Neural cell (in vitro differentiated cells): ENCODE measurements around the gene LRRC71. TPM values are rescaled to one million over a fixed set of nuclear protein-coding genes. Genes with fewer than 3 reads are reported as not detected.

ENCODE experiments used
- H2AFZ ChIP-seq: fragments of 200-600, 300-800 bp; sonication (generic), shearing (Covaris generic); 2 replicates; pipeline ENCODE4 v1.6.0; 2014; ENCODE audit warnings: low read depth, mild to moderate bottlenecking, antibody characterized with exemption, low read length, moderate library complexity
- H3F3A ChIP-seq: fragments of 200-600 bp; shearing (Covaris generic); 2 replicates; pipeline ENCODE4 v1.6.1; 2016; ENCODE audit warnings: mild to moderate bottlenecking, moderate library complexity, mixed read lengths, antibody characterized with exemption, low read length; ENCODE audit not compliant: insufficient read depth, poor library complexity, severe bottlenecking
- H3K27ac ChIP-seq: fragments of 200-600, 300-800 bp; sonication (generic), shearing (Covaris generic); 2 replicates; pipeline ENCODE4 v1.5.1; 2014; ENCODE audit warnings: mild to moderate bottlenecking, low read length, moderate library complexity
- H3K27me3 ChIP-seq: fragments of 300-800, 200-600 bp; sonication (generic), shearing (Covaris generic); 2 replicates; pipeline ENCODE4 v1.6.0; 2014; ENCODE audit warnings: mild to moderate bottlenecking, low read depth, low read length, moderate library complexity; ENCODE audit not compliant: insufficient read depth
- H3K36me3 ChIP-seq: fragments of 300-800, 200-600 bp; sonication (generic), shearing (Covaris generic); 2 replicates; pipeline ENCODE4 v1.5.1; 2014; ENCODE audit warnings: mild to moderate bottlenecking, antibody characterized with exemption, low read length, moderate library complexity; ENCODE audit not compliant: insufficient read depth
- H3K4me2 ChIP-seq: fragments of 300-800, 200-600 bp; sonication (generic), shearing (Covaris generic); 2 replicates; pipeline ENCODE4 v1.6.0; 2014; ENCODE audit warnings: mild to moderate bottlenecking, low read length
- H3K4me3 ChIP-seq: fragments of 300-800, 200-600 bp; sonication (generic), shearing (Covaris generic); 2 replicates; pipeline ENCODE4 v1.5.1; 2014; ENCODE audit warnings: mild to moderate bottlenecking, low read length, moderate library complexity
- H3K79me2 ChIP-seq: fragments of 200-600 bp; shearing (Covaris generic); replicated peaks from 2 replicates; pipeline ENCODE4 v1.6.0; 2014; ENCODE audit warnings: mild to moderate bottlenecking, low read length, moderate library complexity; ENCODE audit not compliant: insufficient read depth
- H3K9ac ChIP-seq: fragments of 300-800, 200-600 bp; sonication (generic), shearing (Covaris generic); 2 replicates; pipeline ENCODE4 v1.6.1; 2016; ENCODE audit warnings: mild to moderate bottlenecking, low read length, mixed read lengths
- H3K9me2 ChIP-seq: fragments of 200-600 bp; shearing (Covaris generic); 2 replicates; pipeline ENCODE4 v1.6.1; 2016; ENCODE audit warnings: mild to moderate bottlenecking, low read length, mixed read lengths; ENCODE audit not compliant: insufficient read depth
- H3K9me3 ChIP-seq: fragments of 200-600, 300-800 bp; sonication (generic), shearing (Covaris generic); 2 replicates; pipeline ENCODE4 v1.6.1; 2016; ENCODE audit warnings: mild to moderate bottlenecking, mixed run types, low read length, moderate library complexity, mixed read lengths
- H4K20me1 ChIP-seq: fragments of 200-600 bp; shearing (Covaris generic); 2 replicates; pipeline ENCODE4 v1.6.1; 2016; ENCODE audit warnings: mild to moderate bottlenecking, mixed run types; ENCODE audit not compliant: insufficient read depth
- EZH2 ChIP-seq: fragments of 200-600, 300-800 bp; shearing (Covaris generic), sonication (generic); IDR thresholded peaks from 2 replicates; pipeline ENCODE4 v1.6.1; 2014; ENCODE audit warnings: antibody characterized with exemption, low read length, borderline replicate concordance, mild to moderate bottlenecking; ENCODE audit not compliant: insufficient read depth, poor library complexity, severe bottlenecking
- MXI1 ChIP-seq: fragments of 450-650 bp; conservative IDR thresholded peaks from 2 replicates; pipeline ENCODE4 v1.6.1; 2014; ENCODE audit warnings: antibody characterized with exemption, mild to moderate bottlenecking; ENCODE audit not compliant: poor library complexity, severe bottlenecking
- POLR2AphosphoS5 ChIP-seq: IDR thresholded peaks from 2 replicates; pipeline ENCODE4 v1.6.1; 2012
- RAD21 ChIP-seq: fragments of 450-650 bp; conservative IDR thresholded peaks from 2 replicates; pipeline ENCODE4 v1.6.1; 2014; ENCODE audit warnings: antibody characterized with exemption, mild to moderate bottlenecking, moderate library complexity
- SMC3 ChIP-seq: fragments of 450-650 bp; conservative IDR thresholded peaks from 2 replicates; pipeline ENCODE4 v1.6.1; 2014; ENCODE audit warnings: antibody characterized with exemption, mild to moderate bottlenecking, moderate library complexity; ENCODE audit not compliant: poor library complexity
- TAF1 ChIP-seq: IDR thresholded peaks from 2 replicates; pipeline ENCODE4 v1.6.1; 2012; ENCODE audit warnings: low read depth
- polyA plus RNA-seq: library from polyadenylated mRNA; depleted of rRNA; stranded (reverse); fragments of >200 nt; gene quantifications from 2 replicates; pipeline ENCODE4 v1.2.3, GENCODE V29; 2014
- TF ChIP-seq, protein P1 (sequence below): IDR thresholded peaks from 2 replicates; pipeline ENCODE4 v1.6.1; 2012; ENCODE audit warnings: borderline replicate concordance
- TF ChIP-seq, protein P2 (sequence below): fragments of 450-650 bp; IDR thresholded peaks from 2 replicates; pipeline ENCODE4 v1.5.1; 2014; ENCODE audit warnings: antibody characterized with exemption, mild to moderate bottlenecking, moderate library complexity; ENCODE audit not compliant: poor library complexity, severe bottlenecking

Gene LRRC71
- polyA plus RNA-seq, 1 donor from 2014 or later, result not detected

DNA sequence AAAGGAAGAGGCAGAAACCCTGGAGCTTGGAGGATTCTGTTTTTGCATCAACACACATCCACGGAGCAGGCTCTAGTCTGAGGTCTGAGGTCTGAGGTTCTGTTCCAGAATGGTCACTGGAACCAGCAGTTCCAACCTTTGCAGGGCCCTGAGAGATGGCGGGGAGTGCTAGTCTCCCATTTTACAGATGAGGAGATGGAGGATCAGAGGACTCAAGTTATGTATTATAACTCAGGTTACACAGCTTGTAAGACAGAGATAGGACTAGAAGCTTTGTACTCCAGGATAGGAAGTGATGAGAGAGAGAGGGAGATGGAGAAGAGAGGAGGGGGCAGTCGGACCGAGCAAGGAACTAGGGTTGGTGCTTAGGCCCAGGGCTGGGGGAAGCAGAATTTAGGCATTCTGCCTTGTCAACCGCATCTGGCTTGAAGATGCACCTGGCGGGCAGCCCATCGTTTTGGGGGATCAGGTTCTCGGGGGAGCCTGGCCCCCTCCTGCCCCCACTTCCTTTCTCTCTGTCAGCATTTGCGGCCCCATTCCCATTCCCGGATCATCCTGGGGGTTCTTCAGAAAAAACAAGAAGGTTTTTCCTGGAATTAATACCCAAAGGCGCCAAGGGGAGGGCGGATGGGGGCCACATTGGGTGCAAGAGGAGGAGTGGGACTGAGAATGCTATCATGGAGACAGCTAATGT lies 21.3 kb upstream of the LRRC71 start:
- no peak overlapping the region for H3K4me3 ChIP-seq
- H3K4me2 ChIP-seq, result no peak overlapping the region
- H3K9me3 ChIP-seq, result no peaks in the 10 kb centered on the region
- H3K9me2 ChIP-seq, result no peaks in the 10 kb centered on the region
- H4K20me1 ChIP-seq, result no peaks in the 10 kb centered on the region
- TF ChIP-seq TAF1 (no peak), EZH2 (no peak), SMC3 (no peak), MXI1 (no peak), POLR2AphosphoS5 (no peak), RAD21 (no peak)
- TF ChIP-seq, protein P1, sequence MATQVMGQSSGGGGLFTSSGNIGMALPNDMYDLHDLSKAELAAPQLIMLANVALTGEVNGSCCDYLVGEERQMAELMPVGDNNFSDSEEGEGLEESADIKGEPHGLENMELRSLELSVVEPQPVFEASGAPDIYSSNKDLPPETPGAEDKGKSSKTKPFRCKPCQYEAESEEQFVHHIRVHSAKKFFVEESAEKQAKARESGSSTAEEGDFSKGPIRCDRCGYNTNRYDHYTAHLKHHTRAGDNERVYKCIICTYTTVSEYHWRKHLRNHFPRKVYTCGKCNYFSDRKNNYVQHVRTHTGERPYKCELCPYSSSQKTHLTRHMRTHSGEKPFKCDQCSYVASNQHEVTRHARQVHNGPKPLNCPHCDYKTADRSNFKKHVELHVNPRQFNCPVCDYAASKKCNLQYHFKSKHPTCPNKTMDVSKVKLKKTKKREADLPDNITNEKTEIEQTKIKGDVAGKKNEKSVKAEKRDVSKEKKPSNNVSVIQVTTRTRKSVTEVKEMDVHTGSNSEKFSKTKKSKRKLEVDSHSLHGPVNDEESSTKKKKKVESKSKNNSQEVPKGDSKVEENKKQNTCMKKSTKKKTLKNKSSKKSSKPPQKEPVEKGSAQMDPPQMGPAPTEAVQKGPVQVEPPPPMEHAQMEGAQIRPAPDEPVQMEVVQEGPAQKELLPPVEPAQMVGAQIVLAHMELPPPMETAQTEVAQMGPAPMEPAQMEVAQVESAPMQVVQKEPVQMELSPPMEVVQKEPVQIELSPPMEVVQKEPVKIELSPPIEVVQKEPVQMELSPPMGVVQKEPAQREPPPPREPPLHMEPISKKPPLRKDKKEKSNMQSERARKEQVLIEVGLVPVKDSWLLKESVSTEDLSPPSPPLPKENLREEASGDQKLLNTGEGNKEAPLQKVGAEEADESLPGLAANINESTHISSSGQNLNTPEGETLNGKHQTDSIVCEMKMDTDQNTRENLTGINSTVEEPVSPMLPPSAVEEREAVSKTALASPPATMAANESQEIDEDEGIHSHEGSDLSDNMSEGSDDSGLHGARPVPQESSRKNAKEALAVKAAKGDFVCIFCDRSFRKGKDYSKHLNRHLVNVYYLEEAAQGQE, result no peak
- TF ChIP-seq, protein P2, sequence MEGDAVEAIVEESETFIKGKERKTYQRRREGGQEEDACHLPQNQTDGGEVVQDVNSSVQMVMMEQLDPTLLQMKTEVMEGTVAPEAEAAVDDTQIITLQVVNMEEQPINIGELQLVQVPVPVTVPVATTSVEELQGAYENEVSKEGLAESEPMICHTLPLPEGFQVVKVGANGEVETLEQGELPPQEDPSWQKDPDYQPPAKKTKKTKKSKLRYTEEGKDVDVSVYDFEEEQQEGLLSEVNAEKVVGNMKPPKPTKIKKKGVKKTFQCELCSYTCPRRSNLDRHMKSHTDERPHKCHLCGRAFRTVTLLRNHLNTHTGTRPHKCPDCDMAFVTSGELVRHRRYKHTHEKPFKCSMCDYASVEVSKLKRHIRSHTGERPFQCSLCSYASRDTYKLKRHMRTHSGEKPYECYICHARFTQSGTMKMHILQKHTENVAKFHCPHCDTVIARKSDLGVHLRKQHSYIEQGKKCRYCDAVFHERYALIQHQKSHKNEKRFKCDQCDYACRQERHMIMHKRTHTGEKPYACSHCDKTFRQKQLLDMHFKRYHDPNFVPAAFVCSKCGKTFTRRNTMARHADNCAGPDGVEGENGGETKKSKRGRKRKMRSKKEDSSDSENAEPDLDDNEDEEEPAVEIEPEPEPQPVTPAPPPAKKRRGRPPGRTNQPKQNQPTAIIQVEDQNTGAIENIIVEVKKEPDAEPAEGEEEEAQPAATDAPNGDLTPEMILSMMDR, result no peak
- H3K79me2 ChIP-seq, result no peaks in the 10 kb centered on the region
- H2AFZ ChIP-seq, result no peak overlapping the region
- no peaks in the 10 kb centered on the region for H3K36me3 ChIP-seq
- peaks cover 14% of the 10 kb centered on the region for H3K27me3 ChIP-seq
- H3K27ac ChIP-seq, result no peak overlapping the region
- no peak overlapping the region for H3K9ac ChIP-seq
- no peaks in the 10 kb centered on the region for H3F3A ChIP-seq

DNA sequence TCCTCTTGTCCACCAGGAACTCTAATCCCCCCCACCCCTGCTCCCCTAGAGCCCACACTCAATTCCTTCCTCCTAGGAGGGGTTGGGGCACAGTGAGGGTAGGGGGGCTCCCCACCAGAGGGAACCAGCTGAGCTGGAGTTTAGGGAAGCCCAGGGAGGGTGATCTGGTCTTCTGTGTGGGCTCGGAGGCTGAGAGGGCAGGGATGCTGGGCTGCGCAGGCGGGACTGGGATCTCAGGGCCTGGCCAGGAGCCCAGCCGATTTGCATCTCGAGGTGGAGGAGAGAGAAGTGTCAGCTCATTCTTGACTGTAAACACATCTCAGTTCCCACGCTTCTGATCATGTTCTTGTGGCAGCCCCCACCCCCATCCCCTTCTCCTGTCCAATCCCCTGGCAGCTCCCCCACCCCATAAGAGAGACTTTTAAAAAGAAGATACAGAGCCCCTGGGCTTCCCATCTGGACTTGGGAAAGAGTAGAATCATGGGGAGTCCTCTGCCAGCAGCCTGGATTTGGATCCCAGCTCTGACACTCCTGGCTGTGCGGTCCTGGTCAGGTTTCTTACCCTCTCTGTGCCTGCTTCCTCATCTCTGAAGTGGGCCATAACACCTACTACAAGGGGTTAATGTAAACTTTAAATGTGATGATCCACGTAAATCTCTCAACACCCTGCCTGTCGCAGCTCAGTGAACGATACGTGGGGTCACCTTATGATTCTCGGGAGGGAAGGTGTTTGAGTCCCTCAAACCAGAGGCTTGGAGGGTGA lies 20.3 kb upstream of the LRRC71 start:
- no peak overlapping the region for H2AFZ ChIP-seq

More for the DNA sequence above, 20.3 kb upstream of the LRRC71 start:
- no peaks in the 10 kb centered on the region for H3K9me2 ChIP-seq
- H3K9ac ChIP-seq, result no peak overlapping the region
- H3K27me3 ChIP-seq, result peaks cover 4% of the 10 kb centered on the region
- H3K4me3 ChIP-seq, result no peak overlapping the region
- no peaks in the 10 kb centered on the region for H3F3A ChIP-seq
- no peaks in the 10 kb centered on the region for H4K20me1 ChIP-seq
- no peaks in the 10 kb centered on the region for H3K9me3 ChIP-seq
- TF ChIP-seq RAD21 (no peak), TAF1 (no peak)
- H3K36me3 ChIP-seq, result no peaks in the 10 kb centered on the region
- H3K27ac ChIP-seq, result no peak overlapping the region
- no peaks in the 10 kb centered on the region for H3K79me2 ChIP-seq
- H3K4me2 ChIP-seq, result no peak overlapping the region
